ENCODE data around the gene PARD3. TPM values are rescaled to one million over a fixed set of nuclear protein-coding genes. Genes with fewer than 3 reads are reported as not detected.

PARD3 gene
- total and polyA plus RNA-seq, 10 of the 15 experiments (the other 5 are each of a cell fraction or from before 2014, with no cell fraction given), result 2.6 to 43.1 (median 13.9) TPM

DNA sequence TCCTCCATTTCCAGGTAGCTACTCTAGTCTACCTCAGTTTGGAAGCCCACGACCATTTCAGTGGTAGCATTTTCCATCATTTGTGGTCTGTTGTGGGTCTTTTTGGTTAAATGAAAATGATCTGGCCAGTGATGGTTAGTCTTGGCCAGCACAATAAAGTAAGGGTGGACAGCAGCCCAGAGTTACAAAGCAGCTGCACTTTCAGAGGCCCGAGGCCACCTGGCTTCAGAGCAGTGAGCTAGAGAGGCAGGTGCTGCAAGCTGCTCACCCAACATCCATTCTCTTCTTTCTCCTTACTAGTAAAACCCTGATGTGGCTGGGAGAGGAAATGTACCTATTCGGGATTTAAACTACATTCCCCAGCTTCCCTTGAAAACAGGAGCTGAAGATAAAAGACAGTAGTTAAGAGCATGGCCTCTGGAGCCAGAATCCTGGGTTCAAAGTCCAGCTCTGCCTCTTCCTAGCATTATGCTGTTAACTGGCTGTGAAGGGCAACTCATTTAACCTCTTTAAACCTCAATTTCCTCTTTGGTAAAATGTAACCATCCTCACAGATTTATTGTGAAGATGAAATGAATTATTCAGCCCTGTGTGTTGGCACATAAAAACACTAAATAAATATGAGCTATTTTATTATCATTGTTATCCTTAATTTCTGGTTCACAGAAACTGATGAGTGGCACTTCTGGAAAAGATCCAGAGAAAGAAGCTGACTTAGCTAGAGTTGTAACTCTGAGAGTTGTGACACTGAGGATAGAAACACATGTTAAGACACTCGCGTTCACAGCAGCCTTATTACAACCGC, 517.4 kb downstream of the PARD3 start (continued):
- no peak for TF ChIP-seq IRF4 (IDR thresholded peaks at IDR 0.05; ENCODE audit: low read depth, low read length)
- TF ChIP-seq NFXL1 (IDR thresholded peaks at IDR 0.05; ENCODE audit: borderline replicate concordance), result no peak
- TF ChIP-seq KAT2A (conservative IDR thresholded peaks at IDR 0.05; ENCODE audit: control insufficient read depth, low read depth, low read length), result no peak

DNA sequence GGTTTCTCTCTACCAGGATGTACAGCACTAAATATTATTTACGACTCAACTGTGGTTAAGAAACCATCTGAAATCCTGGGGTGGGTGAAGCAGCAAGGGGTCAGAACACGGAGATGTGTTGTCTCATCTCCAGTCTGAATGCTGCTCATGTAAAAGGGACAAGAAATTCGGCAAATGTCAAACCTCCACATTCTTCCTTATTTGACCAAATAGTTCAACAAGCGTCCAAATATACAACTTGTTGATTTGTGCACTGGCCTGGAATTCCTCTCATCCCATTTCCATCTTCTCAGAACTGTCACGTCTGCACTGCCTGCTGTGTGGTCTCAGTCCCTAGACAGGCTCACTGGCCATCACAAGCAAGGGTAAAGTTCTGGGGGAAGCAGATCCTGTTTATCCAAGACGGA, 520.0 kb downstream of the PARD3 start:
- intact Hi-C loops (cut with micrococcal nuclease; ENCODE audit: unreplicated experiment), result no loop called here
- no peak overlapping the region for H2AFZ ChIP-seq (ENCODE audit: control insufficient read depth, low read depth, low read length)
- in situ Hi-C loops (cut with MboI), result no loop called here
- POLR2A ChIA-PET, result no interaction called here
- no peaks in the 10 kb centered on the region for H4K20me1 ChIP-seq (ENCODE audit: control insufficient read depth, insufficient read depth)
- SMC1A ChIA-PET (ENCODE audit: uncharacterized antibody, unreplicated experiment), result no interaction called here
- H3K9me3 ChIP-seq (replicated peaks; ENCODE audit: control insufficient read depth, insufficient read depth, low read length), result no peaks in the 10 kb centered on the region
- RAD21 ChIA-PET (ENCODE audit: unreplicated experiment), result no interaction called here
- no peak overlapping the region for H3K4me3 ChIP-seq
- ATAC-seq (no peak), DNase-seq (ENCODE audit: low read depth, low spot score) (no peak), FAIRE-seq (no peak)
- H3K27ac ChIP-seq (ENCODE audit: control insufficient read depth, insufficient read depth), result no peak overlapping the region
- H3K27me3 ChIP-seq (replicated peaks in 1 of 2; ENCODE audit: control insufficient read depth in 2 of 2, insufficient read depth in 2 of 2, low read length in 1 of 2), result no peaks in the 10 kb centered on the region
- no TSS peak for BruUV-seq (replicated peaks)
- CTCF ChIA-PET, result no interaction called here
- WGBS (ENCODE audit: insufficient coverage, insufficient replicate concordance, low lambda C conversion rate, missing lambda C conversion rate), result 17% methylated on average over 6 of the region's 6 CpGs
- no peak overlapping the region for H3K4me2 ChIP-seq (ENCODE audit: control insufficient read depth, insufficient read depth)
- H3K9ac ChIP-seq (ENCODE audit: control insufficient read depth, insufficient read depth, low read length), result no peak overlapping the region
- no peaks in the 10 kb centered on the region for H3K36me3 ChIP-seq (ENCODE audit: control insufficient read depth in 2 of 2, insufficient read depth in 2 of 2, low read length in 1 of 2)
- no peaks in the 10 kb centered on the region for H3K79me2 ChIP-seq (ENCODE audit: control insufficient read depth, insufficient read depth, low read length)
- no peaks in the 10 kb centered on the region for H3K4me1 ChIP-seq (ENCODE audit: control insufficient read depth, insufficient read depth, low read length)
- TF ChIP-seq, protein P1, sequence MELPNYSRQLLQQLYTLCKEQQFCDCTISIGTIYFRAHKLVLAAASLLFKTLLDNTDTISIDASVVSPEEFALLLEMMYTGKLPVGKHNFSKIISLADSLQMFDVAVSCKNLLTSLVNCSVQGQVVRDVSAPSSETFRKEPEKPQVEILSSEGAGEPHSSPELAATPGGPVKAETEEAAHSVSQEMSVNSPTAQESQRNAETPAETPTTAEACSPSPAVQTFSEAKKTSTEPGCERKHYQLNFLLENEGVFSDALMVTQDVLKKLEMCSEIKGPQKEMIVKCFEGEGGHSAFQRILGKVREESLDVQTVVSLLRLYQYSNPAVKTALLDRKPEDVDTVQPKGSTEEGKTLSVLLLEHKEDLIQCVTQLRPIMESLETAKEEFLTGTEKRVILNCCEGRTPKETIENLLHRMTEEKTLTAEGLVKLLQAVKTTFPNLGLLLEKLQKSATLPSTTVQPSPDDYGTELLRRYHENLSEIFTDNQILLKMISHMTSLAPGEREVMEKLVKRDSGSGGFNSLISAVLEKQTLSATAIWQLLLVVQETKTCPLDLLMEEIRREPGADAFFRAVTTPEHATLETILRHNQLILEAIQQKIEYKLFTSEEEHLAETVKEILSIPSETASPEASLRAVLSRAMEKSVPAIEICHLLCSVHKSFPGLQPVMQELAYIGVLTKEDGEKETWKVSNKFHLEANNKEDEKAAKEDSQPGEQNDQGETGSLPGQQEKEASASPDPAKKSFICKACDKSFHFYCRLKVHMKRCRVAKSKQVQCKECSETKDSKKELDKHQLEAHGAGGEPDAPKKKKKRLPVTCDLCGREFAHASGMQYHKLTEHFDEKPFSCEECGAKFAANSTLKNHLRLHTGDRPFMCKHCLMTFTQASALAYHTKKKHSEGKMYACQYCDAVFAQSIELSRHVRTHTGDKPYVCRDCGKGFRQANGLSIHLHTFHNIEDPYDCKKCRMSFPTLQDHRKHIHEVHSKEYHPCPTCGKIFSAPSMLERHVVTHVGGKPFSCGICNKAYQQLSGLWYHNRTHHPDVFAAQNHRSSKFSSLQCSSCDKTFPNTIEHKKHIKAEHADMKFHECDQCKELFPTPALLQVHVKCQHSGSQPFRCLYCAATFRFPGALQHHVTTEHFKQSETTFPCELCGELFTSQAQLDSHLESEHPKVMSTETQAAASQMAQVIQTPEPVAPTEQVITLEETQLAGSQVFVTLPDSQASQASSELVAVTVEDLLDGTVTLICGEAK (IDR thresholded peaks at IDR 0.05; ENCODE audit: borderline replicate concordance), result no peak
- TF ChIP-seq NR2F1 (conservative IDR thresholded peaks at IDR 0.05) (no peak), NFYA (IDR thresholded peaks at IDR 0.05; ENCODE audit: borderline replicate concordance, low read depth, low read length) (no peak), RELA (IDR thresholded peaks at IDR 0.05; ENCODE audit: borderline replicate concordance, partially characterized antibody) (no peak), HCFC1 (IDR thresholded peaks at IDR 0.05; ENCODE audit: low read length) (no peak)
- TF ChIP-seq, protein P2, sequence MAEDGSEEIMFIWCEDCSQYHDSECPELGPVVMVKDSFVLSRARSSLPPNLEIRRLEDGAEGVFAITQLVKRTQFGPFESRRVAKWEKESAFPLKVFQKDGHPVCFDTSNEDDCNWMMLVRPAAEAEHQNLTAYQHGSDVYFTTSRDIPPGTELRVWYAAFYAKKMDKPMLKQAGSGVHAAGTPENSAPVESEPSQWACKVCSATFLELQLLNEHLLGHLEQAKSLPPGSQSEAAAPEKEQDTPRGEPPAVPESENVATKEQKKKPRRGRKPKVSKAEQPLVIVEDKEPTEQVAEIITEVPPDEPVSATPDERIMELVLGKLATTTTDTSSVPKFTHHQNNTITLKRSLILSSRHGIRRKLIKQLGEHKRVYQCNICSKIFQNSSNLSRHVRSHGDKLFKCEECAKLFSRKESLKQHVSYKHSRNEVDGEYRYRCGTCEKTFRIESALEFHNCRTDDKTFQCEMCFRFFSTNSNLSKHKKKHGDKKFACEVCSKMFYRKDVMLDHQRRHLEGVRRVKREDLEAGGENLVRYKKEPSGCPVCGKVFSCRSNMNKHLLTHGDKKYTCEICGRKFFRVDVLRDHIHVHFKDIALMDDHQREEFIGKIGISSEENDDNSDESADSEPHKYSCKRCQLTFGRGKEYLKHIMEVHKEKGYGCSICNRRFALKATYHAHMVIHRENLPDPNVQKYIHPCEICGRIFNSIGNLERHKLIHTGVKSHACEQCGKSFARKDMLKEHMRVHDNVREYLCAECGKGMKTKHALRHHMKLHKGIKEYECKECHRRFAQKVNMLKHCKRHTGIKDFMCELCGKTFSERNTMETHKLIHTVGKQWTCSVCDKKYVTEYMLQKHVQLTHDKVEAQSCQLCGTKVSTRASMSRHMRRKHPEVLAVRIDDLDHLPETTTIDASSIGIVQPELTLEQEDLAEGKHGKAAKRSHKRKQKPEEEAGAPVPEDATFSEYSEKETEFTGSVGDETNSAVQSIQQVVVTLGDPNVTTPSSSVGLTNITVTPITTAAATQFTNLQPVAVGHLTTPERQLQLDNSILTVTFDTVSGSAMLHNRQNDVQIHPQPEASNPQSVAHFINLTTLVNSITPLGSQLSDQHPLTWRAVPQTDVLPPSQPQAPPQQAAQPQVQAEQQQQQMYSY (CRISPR knock-in tag; IDR thresholded peaks at IDR 0.05), result no peak
- TF ChIP-seq, protein P3, sequence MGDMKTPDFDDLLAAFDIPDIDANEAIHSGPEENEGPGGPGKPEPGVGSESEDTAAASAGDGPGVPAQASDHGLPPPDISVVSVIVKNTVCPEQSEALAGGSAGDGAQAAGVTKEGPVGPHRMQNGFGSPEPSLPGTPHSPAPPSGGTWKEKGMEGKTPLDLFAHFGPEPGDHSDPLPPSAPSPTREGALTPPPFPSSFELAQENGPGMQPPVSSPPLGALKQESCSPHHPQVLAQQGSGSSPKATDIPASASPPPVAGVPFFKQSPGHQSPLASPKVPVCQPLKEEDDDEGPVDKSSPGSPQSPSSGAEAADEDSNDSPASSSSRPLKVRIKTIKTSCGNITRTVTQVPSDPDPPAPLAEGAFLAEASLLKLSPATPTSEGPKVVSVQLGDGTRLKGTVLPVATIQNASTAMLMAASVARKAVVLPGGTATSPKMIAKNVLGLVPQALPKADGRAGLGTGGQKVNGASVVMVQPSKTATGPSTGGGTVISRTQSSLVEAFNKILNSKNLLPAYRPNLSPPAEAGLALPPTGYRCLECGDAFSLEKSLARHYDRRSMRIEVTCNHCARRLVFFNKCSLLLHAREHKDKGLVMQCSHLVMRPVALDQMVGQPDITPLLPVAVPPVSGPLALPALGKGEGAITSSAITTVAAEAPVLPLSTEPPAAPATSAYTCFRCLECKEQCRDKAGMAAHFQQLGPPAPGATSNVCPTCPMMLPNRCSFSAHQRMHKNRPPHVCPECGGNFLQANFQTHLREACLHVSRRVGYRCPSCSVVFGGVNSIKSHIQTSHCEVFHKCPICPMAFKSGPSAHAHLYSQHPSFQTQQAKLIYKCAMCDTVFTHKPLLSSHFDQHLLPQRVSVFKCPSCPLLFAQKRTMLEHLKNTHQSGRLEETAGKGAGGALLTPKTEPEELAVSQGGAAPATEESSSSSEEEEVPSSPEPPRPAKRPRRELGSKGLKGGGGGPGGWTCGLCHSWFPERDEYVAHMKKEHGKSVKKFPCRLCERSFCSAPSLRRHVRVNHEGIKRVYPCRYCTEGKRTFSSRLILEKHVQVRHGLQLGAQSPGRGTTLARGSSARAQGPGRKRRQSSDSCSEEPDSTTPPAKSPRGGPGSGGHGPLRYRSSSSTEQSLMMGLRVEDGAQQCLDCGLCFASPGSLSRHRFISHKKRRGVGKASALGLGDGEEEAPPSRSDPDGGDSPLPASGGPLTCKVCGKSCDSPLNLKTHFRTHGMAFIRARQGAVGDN (IDR thresholded peaks at IDR 0.05), result no peak

All from GM12878 (cell line).